Measurements from ENCODE around the gene SLC35F3. TPM values are rescaled to one million over a fixed set of nuclear protein-coding genes. Genes with fewer than 3 reads are reported as not detected.

SLC35F3 gene
- total RNA-seq, 6 experiments from 2014 or later, result not detected

- TF ChIP-seq CTCF (IDR thresholded peaks at IDR 0.05), result peak; percentile 74 to 82 (median 80)
- no peak for TF ChIP-seq POLR2A (IDR thresholded peaks at IDR 0.05)
- no peak for DNase-seq
- Histone ChIP-seq H3K36me3 (no peaks in the 10 kb centered on the region), H3K9me3 (no peaks in the 10 kb centered on the region), H3K4me3 (no peak overlapping the region), H3K27me3 (no peaks in the 10 kb centered on the region), H3K27ac (no peak overlapping the region), H3K4me1 (no peaks in the 10 kb centered on the region)
- intact Hi-C loops (cut with DNase I), result loop anchor here in 1 of 2 donors (5.0 kb wide), 1 partner anchor 158 kb away; no protein-coding TSS in a partner anchor
- peak; percentile 76 to 81 (median 78) for ATAC-seq
- 23% methylated on average over 7 of the region's 7 CpGs for WGBS (ENCODE audit: insufficient coverage, low coverage, low lambda C conversion rate, missing lambda C conversion rate)
These were observed 250.1 kb downstream of the SLC35F3 start for GRCh38 chr1:234154320-234155251.

- intact Hi-C loops (cut with DNase I), result loop anchor here in 1 of 2 donors (10.0 kb wide), 1 partner anchor 132 kb away; no protein-coding TSS in a partner anchor
- DNase-seq, result no peak
These were observed 258.2 kb downstream of the SLC35F3 start for GRCh38 chr1:234162661-234163060.

GRCh38 chr1:234163267-234163919 lies 258.9 kb downstream of the SLC35F3 start:
- no peak for TF ChIP-seq POLR2A (IDR thresholded peaks at IDR 0.05)
- TF ChIP-seq CTCF (IDR thresholded peaks at IDR 0.05), result no peak
- ATAC-seq (no peak), DNase-seq (no peak)
- H3K27me3 ChIP-seq, result no peaks in the 10 kb centered on the region
- no peaks in the 10 kb centered on the region for H3K36me3 ChIP-seq
- WGBS (ENCODE audit: insufficient coverage, low coverage, low lambda C conversion rate, missing lambda C conversion rate), result 39% methylated on average over 6 of the region's 6 CpGs
- no peaks in the 10 kb centered on the region for H3K9me3 ChIP-seq
- no peaks in the 10 kb centered on the region for H3K4me1 ChIP-seq
- intact Hi-C loops (cut with DNase I), result loop anchor here in 1 of 2 donors (10.0 kb wide), 1 partner anchor 131 kb away; no protein-coding TSS in a partner anchor
- H3K27ac ChIP-seq, result no peak overlapping the region
- no peak overlapping the region for H3K4me3 ChIP-seq

More at GRCh38 chr1:234162661-234163060, 258.2 kb downstream of the SLC35F3 start:
- TF ChIP-seq CTCF (IDR thresholded peaks at IDR 0.05) (no peak), POLR2A (IDR thresholded peaks at IDR 0.05) (no peak)
- H3K4me1 ChIP-seq, result no peaks in the 10 kb centered on the region
- no peak overlapping the region for H3K4me3 ChIP-seq
- H3K36me3 ChIP-seq, result no peaks in the 10 kb centered on the region
- ATAC-seq, result no peak
- H3K9me3 ChIP-seq, result no peaks in the 10 kb centered on the region
- H3K27ac ChIP-seq, result no peak overlapping the region
- no peaks in the 10 kb centered on the region for H3K27me3 ChIP-seq

GRCh38 chr1:234164098-234164709 lies 259.7 kb downstream of the SLC35F3 start:
- DNase-seq (no peak), ATAC-seq (no peak)
- H3K27me3 ChIP-seq, result no peaks in the 10 kb centered on the region
- intact Hi-C loops (cut with DNase I), result loop anchor here in 1 of 2 donors (10.0 kb wide), 1 partner anchor 131 kb away; no protein-coding TSS in a partner anchor
- WGBS (ENCODE audit: insufficient coverage, low coverage, low lambda C conversion rate, missing lambda C conversion rate), result 59% methylated on average over 5 of the region's 5 CpGs
- H3K4me3 ChIP-seq, result no peak overlapping the region
- H3K27ac ChIP-seq, result no peak overlapping the region
- no peaks in the 10 kb centered on the region for H3K36me3 ChIP-seq
- no peak for TF ChIP-seq POLR2A (IDR thresholded peaks at IDR 0.05)
- no peak for TF ChIP-seq CTCF (IDR thresholded peaks at IDR 0.05)
- H3K9me3 ChIP-seq, result no peaks in the 10 kb centered on the region
- H3K4me1 ChIP-seq, result no peaks in the 10 kb centered on the region

Measured in right lobe of liver (tissue), 6 donors.